PC-3 (cell line): ENCODE data around the gene CYP4V2. TPM values are rescaled to one million over a fixed set of nuclear protein-coding genes. Genes with fewer than 3 reads are reported as not detected.

Experiments used
- ATAC-seq: fragments of 200-7000 bp; cut with Tn5 transposase; 2 replicates; pipeline ENCODE4 v1.9.1; 2020; ENCODE audit warnings: mild to moderate bottlenecking, moderate library complexity
- BruUV-seq: library from RNA; stranded (reverse); fragments of 400-500 nt; replicated peaks from 2 replicates; lab custom pipeline; 2021; lab: Mats Ljungman, UMichigan
- CTCF ChIA-PET: fragments of 300-600 bp; sonication (Branson Sonifier 250); formaldehyde crosslinking; loops from one replicate; lab custom pipeline; 2022; ENCODE audit warnings: antibody characterized with exemption; lab: Charles Lee
- POLR2A ChIA-PET: fragments of 300-600 bp; sonication (Branson Sonifier 250); formaldehyde crosslinking; loops from one replicate; lab custom pipeline; 2022; ENCODE audit warnings: antibody characterized with exemption; ENCODE audit not compliant: unreplicated experiment; lab: Charles Lee
- DNase-seq: peaks from one replicate; pipeline ENCODE4 v3.0.0-alpha.2; 2015
- H2AFZ ChIP-seq: fragments of 300-600 bp; sonication (generic); 2 replicates; pipeline ENCODE4 v1.6.0; 2016; ENCODE audit warnings: antibody characterized with exemption, low read length
- H3F3A ChIP-seq: fragments of 300-600 bp; sonication (generic); one replicate; pipeline ENCODE4 v1.6.0; 2017; ENCODE audit warnings: antibody characterized with exemption, low read length, control low read depth, mild to moderate bottlenecking; ENCODE audit not compliant: unreplicated experiment
- H3K27ac ChIP-seq: fragments of 300-600 bp; sonication (generic); 2 replicates; pipeline ENCODE4 v1.5.1; 2016; ENCODE audit warnings: mild to moderate bottlenecking, low read length
- H3K27me3 ChIP-seq: fragments of 300-600 bp; sonication (generic); 2 replicates; pipeline ENCODE4 v1.6.1; 2016; ENCODE audit warnings: low read length, mixed read lengths
- H3K36me3 ChIP-seq: fragments of 300-600 bp; sonication (generic); 2 replicates; pipeline ENCODE4 v1.6.1; 2016; ENCODE audit warnings: low read depth, mixed run types, low read length, mixed read lengths
- H3K4me1 ChIP-seq: fragments of 300-600 bp; sonication (generic); 2 replicates; pipeline ENCODE4 v1.5.1; 2016; ENCODE audit warnings: low read length; ENCODE audit not compliant: insufficient read depth
- H3K4me2 ChIP-seq: fragments of 300-600 bp; sonication (generic); 2 replicates; pipeline ENCODE4 v1.6.0; 2016; ENCODE audit warnings: low read length
- H3K4me3 ChIP-seq: fragments of 300-600 bp; sonication (generic); 2 replicates; pipeline ENCODE4 v1.5.1; 2016; ENCODE audit warnings: mild to moderate bottlenecking, low read length, mixed read lengths
- H3K79me2 ChIP-seq: fragments of 300-600 bp; sonication (generic); 2 replicates; pipeline ENCODE4 v1.6.1; 2017; ENCODE audit warnings: low read length, mixed read lengths
- H3K9ac ChIP-seq: fragments of 300-600 bp; sonication (generic); 2 replicates; pipeline ENCODE4 v1.6.0; 2016; ENCODE audit warnings: mild to moderate bottlenecking, low read length
- H3K9me2 ChIP-seq: fragments of 300-600 bp; sonication (generic); replicated peaks from 2 replicates; pipeline ENCODE4 v1.6.1; 2016; ENCODE audit warnings: mixed run types, low read length, mixed read lengths
- H3K9me3 ChIP-seq: fragments of 300-600 bp; sonication (generic); 2 replicates; pipeline ENCODE4 v1.6.1; 2016; ENCODE audit warnings: low read length, mixed read lengths
- H4K20me1 ChIP-seq: fragments of 300-600 bp; sonication (generic); 2 replicates; pipeline ENCODE4 v1.6.1; 2016; ENCODE audit warnings: low read length, mixed read lengths
- EZH2 ChIP-seq: fragments of 300-600 bp; sonication (generic); IDR thresholded peaks from one replicate; pipeline ENCODE4 v1.6.1; 2017; ENCODE audit warnings: antibody characterized with exemption, mild to moderate bottlenecking, low read length; ENCODE audit not compliant: unreplicated experiment
- EZH2phosphoT487 ChIP-seq: fragments of 300-600 bp; sonication (generic); IDR thresholded peaks from 2 replicates; pipeline ENCODE4 v1.6.1; 2018; ENCODE audit warnings: mild to moderate bottlenecking, antibody characterized with exemption, low read length, borderline replicate concordance
- intact Hi-C: fragments of 100-400 bp; cut with micrococcal nuclease; formaldehyde crosslinking; loops from 2 replicates; pipeline ENCODE4 v1.9.0; 2023
- total RNA-seq: library from RNA; depleted of rRNA; stranded (reverse); fragments of >200 nt; gene quantifications from 2 replicates; pipeline ENCODE4 v1.2.3, GENCODE V29; 2014
- TF ChIP-seq, protein P1 (sequence below): fragments of 300-600 bp; sonication (generic); conservative IDR thresholded peaks from 2 replicates; pipeline ENCODE4 v1.5.1; 2017; ENCODE audit warnings: antibody characterized with exemption, low read depth, mild to moderate bottlenecking, low read length

The CYP4V2 gene
- total RNA-seq, 1 experiment from 2014 or later, result 0.69 TPM

DNA sequence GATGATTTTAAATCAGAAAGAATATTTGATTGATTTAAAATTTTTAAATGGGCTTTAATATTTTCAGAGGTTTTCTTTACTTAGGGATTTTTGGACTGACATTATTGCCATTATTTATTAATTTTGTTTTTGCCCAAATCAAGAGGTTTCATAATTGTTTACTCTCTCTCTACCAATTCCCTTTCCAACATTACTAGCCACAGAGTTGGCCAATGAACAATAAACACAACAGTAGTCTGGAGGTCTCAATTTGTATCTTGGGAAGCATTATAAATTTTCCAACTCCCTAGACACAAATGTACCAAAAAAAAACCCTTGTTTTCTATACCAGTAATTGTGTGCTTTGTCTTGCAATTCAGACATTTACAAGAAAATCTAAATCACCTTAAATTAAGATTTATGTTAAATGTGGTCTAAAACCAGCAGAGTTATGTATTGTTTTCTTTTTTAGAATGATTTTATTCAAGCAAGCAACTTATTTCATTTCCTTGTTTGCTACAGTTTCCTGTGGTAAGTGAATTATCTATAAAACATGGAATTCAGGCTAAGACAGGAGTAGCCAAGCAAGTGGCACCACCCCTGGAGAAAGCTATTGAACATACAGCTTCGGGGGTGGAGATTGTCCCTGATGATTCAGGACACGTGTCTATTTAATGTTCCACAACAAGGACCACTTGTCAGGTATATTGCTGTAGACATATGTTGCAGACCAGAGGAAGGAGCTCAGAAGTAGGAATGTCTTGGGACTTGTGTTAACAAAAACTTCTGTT is 36.6 kb downstream of the CYP4V2 start:
- intact Hi-C loops, result no loop called here
- POLR2A ChIA-PET, result no interaction called here
- no peak for DNase-seq
- Histone ChIP-seq H3K4me3 (no peak overlapping the region), H4K20me1 (no peaks in the 10 kb centered on the region), H3K4me1 (no peaks in the 10 kb centered on the region), H3K27ac (no peak overlapping the region), H3K9me2 (no peaks in the 10 kb centered on the region), H3K27me3 (no peaks in the 10 kb centered on the region), H2AFZ (no peak overlapping the region), H3K4me2 (0 out of 2 replicates have a peak overlapping the region, but pooled peaks have one; percentile 16), H3F3A (no peaks in the 10 kb centered on the region), H3K9me3 (no peaks in the 10 kb centered on the region), H3K79me2 (no peaks in the 10 kb centered on the region), H3K9ac (no peak overlapping the region), H3K36me3 (no peaks in the 10 kb centered on the region)
- BruUV-seq, result no TSS peak
- no peak for ATAC-seq
- TF ChIP-seq, protein P1, sequence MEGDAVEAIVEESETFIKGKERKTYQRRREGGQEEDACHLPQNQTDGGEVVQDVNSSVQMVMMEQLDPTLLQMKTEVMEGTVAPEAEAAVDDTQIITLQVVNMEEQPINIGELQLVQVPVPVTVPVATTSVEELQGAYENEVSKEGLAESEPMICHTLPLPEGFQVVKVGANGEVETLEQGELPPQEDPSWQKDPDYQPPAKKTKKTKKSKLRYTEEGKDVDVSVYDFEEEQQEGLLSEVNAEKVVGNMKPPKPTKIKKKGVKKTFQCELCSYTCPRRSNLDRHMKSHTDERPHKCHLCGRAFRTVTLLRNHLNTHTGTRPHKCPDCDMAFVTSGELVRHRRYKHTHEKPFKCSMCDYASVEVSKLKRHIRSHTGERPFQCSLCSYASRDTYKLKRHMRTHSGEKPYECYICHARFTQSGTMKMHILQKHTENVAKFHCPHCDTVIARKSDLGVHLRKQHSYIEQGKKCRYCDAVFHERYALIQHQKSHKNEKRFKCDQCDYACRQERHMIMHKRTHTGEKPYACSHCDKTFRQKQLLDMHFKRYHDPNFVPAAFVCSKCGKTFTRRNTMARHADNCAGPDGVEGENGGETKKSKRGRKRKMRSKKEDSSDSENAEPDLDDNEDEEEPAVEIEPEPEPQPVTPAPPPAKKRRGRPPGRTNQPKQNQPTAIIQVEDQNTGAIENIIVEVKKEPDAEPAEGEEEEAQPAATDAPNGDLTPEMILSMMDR, result no peak
- TF ChIP-seq EZH2phosphoT487 (no peak), EZH2 (no peak)
- CTCF ChIA-PET, result no interaction called here

- no peaks in the 10 kb centered on the region for H3K9me2 ChIP-seq
- no peaks in the 10 kb centered on the region for H3K79me2 ChIP-seq
- H3K4me1 ChIP-seq, result no peaks in the 10 kb centered on the region
- H3K9me3 ChIP-seq, result no peaks in the 10 kb centered on the region
- 0 out of 2 replicates have a peak overlapping the region, but pooled peaks have one; percentile 16 for H3K4me2 ChIP-seq
- H3K27me3 ChIP-seq, result no peaks in the 10 kb centered on the region
- no peak overlapping the region for H3K27ac ChIP-seq
- TF ChIP-seq EZH2phosphoT487 (no peak), EZH2 (no peak)
- TF ChIP-seq, protein P1, result no peak
- no peak overlapping the region for H3K4me3 ChIP-seq
- intact Hi-C loops, result no loop called here
- no peaks in the 10 kb centered on the region for H3F3A ChIP-seq
- no peak overlapping the region for H3K9ac ChIP-seq
- ChIA-PET POLR2A (no interaction called here), CTCF (no interaction called here)
- H4K20me1 ChIP-seq, result no peaks in the 10 kb centered on the region
- H3K36me3 ChIP-seq, result no peaks in the 10 kb centered on the region
- DNase-seq (no peak), ATAC-seq (no peak)
- no TSS peak for BruUV-seq
- no peak overlapping the region for H2AFZ ChIP-seq
Measured at GRCh38 chr4:186228514-186228894, 37.1 kb downstream of the CYP4V2 start.

DNA sequence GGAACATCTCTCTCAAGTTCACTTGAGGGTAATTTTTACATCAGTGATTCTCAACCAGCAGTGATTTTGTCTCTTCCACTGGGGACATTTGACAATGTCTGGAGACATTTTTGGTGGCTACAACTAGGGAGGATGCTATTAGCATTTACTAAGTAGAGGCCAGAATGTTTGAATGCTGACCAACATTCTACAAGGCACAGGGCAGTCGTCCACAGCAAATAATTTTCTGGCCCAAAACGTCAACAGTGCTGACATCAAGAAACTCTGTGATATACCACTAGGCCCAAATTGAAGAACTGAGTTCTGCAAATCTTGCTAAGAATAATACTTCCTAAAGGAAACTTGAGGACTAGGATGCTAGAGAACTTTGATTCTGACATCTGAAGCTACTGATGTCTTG is 43.0 kb downstream of the CYP4V2 start:
- Histone ChIP-seq H3K9ac (no peak overlapping the region), H3K79me2 (no peaks in the 10 kb centered on the region), H2AFZ (no peak overlapping the region), H3F3A (no peaks in the 10 kb centered on the region), H3K9me2 (no peaks in the 10 kb centered on the region), H3K9me3 (no peaks in the 10 kb centered on the region), H3K4me1 (no peaks in the 10 kb centered on the region), H4K20me1 (no peaks in the 10 kb centered on the region), H3K27me3 (peaks cover 10% of the 10 kb centered on the region; the same call in 1 of the 2 replicates), H3K36me3 (no peaks in the 10 kb centered on the region), H3K27ac (no peak overlapping the region), H3K4me2 (no peak overlapping the region), H3K4me3 (no peak overlapping the region)
- POLR2A ChIA-PET, result no interaction called here
- intact Hi-C loops, result no loop called here
- CTCF ChIA-PET, result no interaction called here
- no TSS peak for BruUV-seq
- DNase-seq (no peak), ATAC-seq (no peak)
- no peak for TF ChIP-seq EZH2phosphoT487
- TF ChIP-seq, protein P1, result no peak
- TF ChIP-seq EZH2, result no peak
